ENCODE data around the gene MTG2.
A peak's percentile ranks its signal among the peaks of the same experiment; 100 is the strongest.

The MTG2 gene

GRCh38 chr20:62182469-62183425 lies at the start of gene MTG2:
TSS of gene MTG2 (plus strand) at chr20:62183028. CDS start at chr20:62193421, 10,393 bp downstream.
- Histone ChIP-seq H3K27ac (ENCODE audit: low read depth, low read length) (peak within 1 kb of the TSS; percentile 60), H4K20me1 (ENCODE audit: control insufficient read depth, insufficient read depth, low read depth, low read length) (no peaks in the 10 kb centered on the region), H3K4me2 (ENCODE audit: low read length) (peak within 1 kb of the TSS; percentile 89), H3K36me3 (ENCODE audit: control insufficient read depth, low read length) (peaks cover 3% of the 10 kb centered on the region), H3K27me3 (ENCODE audit: control insufficient read depth, low read length) (no peaks in the 10 kb centered on the region), H3K9me3 (ENCODE audit: control insufficient read depth, insufficient read depth, low read length) (no peaks in the 10 kb centered on the region), H3K4me3 (ENCODE audit: low read length) (peak within 1 kb of the TSS; percentile 80), H3F3A (ENCODE audit: control insufficient read depth, insufficient read depth) (peaks cover 10% of the 10 kb centered on the region), H3K9me2 (replicated peaks; ENCODE audit: control insufficient read depth, low read length) (no peaks in the 10 kb centered on the region), H3K4me1 (ENCODE audit: control insufficient read depth, low read length) (peaks cover 39% of the 10 kb centered on the region), H3K79me2 (ENCODE audit: control insufficient read depth, low read length) (peaks cover 57% of the 10 kb centered on the region)
- TF ChIP-seq CTCF (IDR thresholded peaks at IDR 0.05; ENCODE audit: low read depth, low read length, poor library complexity, severe bottlenecking) (no peak), EZH2phosphoT487 (IDR thresholded peaks at IDR 0.05; ENCODE audit: borderline replicate concordance, low read length) (no peak)

GRCh38 chr20:62133051-62133845 lies 49.6 kb upstream of the MTG2 start:
- H4K20me1 ChIP-seq (ENCODE audit: control insufficient read depth, insufficient read depth, low read depth, low read length), result peaks cover 6% of the 10 kb centered on the region; the same call in 1 of the 2 replicates
- H3K9me2 ChIP-seq (replicated peaks; ENCODE audit: control insufficient read depth, low read length), result no peaks in the 10 kb centered on the region
- H3K4me2 ChIP-seq (ENCODE audit: low read length), result no peak overlapping the region
- H3K27ac ChIP-seq (ENCODE audit: low read depth, low read length), result no peak overlapping the region
- peaks cover 96% of the 10 kb centered on the region for H3K36me3 ChIP-seq (ENCODE audit: control insufficient read depth, low read length)
- H3K9me3 ChIP-seq (ENCODE audit: control insufficient read depth, insufficient read depth, low read length), result no peaks in the 10 kb centered on the region
- TF ChIP-seq EZH2phosphoT487 (IDR thresholded peaks at IDR 0.05; ENCODE audit: borderline replicate concordance, low read length) (no peak), CTCF (IDR thresholded peaks at IDR 0.05; ENCODE audit: low read depth, low read length, poor library complexity, severe bottlenecking) (no peak)
- peaks cover 46% of the 10 kb centered on the region for H3F3A ChIP-seq (ENCODE audit: control insufficient read depth, insufficient read depth)
- no peak overlapping the region for H3K4me3 ChIP-seq (ENCODE audit: low read length)
- no peaks in the 10 kb centered on the region for H3K27me3 ChIP-seq (ENCODE audit: control insufficient read depth, low read length)
- H3K79me2 ChIP-seq (ENCODE audit: control insufficient read depth, low read length), result peaks cover 63% of the 10 kb centered on the region
- H3K4me1 ChIP-seq (ENCODE audit: control insufficient read depth, low read length), result peaks cover 32% of the 10 kb centered on the region

- Histone ChIP-seq H3K27ac (ENCODE audit: low read depth, low read length) (no peak overlapping the region), H4K20me1 (ENCODE audit: control insufficient read depth, insufficient read depth, low read depth, low read length) (peaks cover 6% of the 10 kb centered on the region; the same call in 1 of the 2 replicates), H3K36me3 (ENCODE audit: control insufficient read depth, low read length) (peaks cover 96% of the 10 kb centered on the region), H3K9me2 (replicated peaks; ENCODE audit: control insufficient read depth, low read length) (no peaks in the 10 kb centered on the region), H3K27me3 (ENCODE audit: control insufficient read depth, low read length) (no peaks in the 10 kb centered on the region), H3K79me2 (ENCODE audit: control insufficient read depth, low read length) (peaks cover 59% of the 10 kb centered on the region), H3K4me2 (ENCODE audit: low read length) (no peak overlapping the region), H3K4me3 (ENCODE audit: low read length) (no peak overlapping the region), H3K9me3 (ENCODE audit: control insufficient read depth, insufficient read depth, low read length) (no peaks in the 10 kb centered on the region), H3F3A (ENCODE audit: control insufficient read depth, insufficient read depth) (peaks cover 41% of the 10 kb centered on the region), H3K4me1 (ENCODE audit: control insufficient read depth, low read length) (peaks cover 26% of the 10 kb centered on the region)
- TF ChIP-seq EZH2phosphoT487 (IDR thresholded peaks at IDR 0.05; ENCODE audit: borderline replicate concordance, low read length) (no peak), CTCF (IDR thresholded peaks at IDR 0.05; ENCODE audit: low read depth, low read length, poor library complexity, severe bottlenecking) (peak; percentile 32)
Measured at GRCh38 chr20:62133864-62134263, 49.0 kb upstream of the MTG2 start.
